Measurements from ENCODE around the gene MACROD2. TPM values are rescaled to one million over a fixed set of nuclear protein-coding genes. Genes with fewer than 3 reads are reported as not detected.

The MACROD2 gene
- total RNA-seq, 1 experiment from 2014 or later = 0.12 TPM

DNA sequence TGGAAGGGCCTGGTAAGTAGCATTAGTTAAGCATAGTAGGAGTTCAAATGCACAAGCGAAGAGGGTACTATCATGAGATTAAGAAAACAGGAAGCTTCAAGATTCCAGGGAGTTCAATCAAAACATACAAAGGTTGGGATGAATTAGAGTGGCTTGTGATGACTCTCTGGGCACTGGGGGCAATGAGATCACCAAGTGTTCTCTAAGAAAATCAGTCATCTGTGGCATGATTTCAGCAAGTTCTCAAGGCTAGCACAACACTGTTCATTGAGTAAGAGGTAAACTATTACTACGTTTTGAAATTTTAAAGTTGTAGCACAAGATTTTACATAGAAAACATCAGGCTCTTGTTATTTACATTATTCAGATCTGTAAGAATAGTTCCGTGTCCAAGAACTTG lies 481.8 kb downstream of the MACROD2 start:
- no peaks in the 10 kb centered on the region for H3K9me3 ChIP-seq (replicated peaks)
- no peak overlapping the region for H3K4me3 ChIP-seq
- H3K4me1 ChIP-seq = 0 out of 2 replicates have a peak, but pooled peaks cover 4% of the 10 kb centered on the region
- no peak for DNase-seq
- no peaks in the 10 kb centered on the region for H3K36me3 ChIP-seq
- H3K27me3 ChIP-seq = no peaks in the 10 kb centered on the region
- H3K27ac ChIP-seq = no peak overlapping the region

DNA sequence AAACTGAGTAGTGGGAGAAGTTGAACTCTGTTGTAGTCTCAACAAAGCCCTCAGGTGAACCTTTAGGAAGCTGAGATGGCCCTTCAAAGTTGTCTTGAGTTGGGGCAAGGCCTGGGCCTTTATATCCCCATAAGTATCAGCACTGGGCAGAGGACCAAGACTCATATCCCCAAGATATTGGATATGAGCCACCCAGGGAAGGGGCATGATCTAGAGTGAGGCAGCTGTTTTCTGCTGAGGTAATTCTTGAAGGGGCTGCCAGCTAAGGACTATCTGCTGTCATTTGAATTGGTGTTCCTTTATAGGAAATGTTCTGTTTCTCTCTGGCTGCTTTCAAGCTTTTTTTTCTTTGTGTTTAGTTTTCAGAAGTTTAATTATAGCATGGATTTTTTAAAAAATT lies 482.8 kb downstream of the MACROD2 start:
- Histone ChIP-seq H3K4me3 (no peak overlapping the region), H3K27ac (no peak overlapping the region), H3K36me3 (no peaks in the 10 kb centered on the region), H3K9me3 (replicated peaks) (no peaks in the 10 kb centered on the region), H3K27me3 (no peaks in the 10 kb centered on the region), H3K4me1 (0 out of 2 replicates have a peak, but pooled peaks cover 4% of the 10 kb centered on the region)
- peak; percentile 32 to 55 for DNase-seq

DNA sequence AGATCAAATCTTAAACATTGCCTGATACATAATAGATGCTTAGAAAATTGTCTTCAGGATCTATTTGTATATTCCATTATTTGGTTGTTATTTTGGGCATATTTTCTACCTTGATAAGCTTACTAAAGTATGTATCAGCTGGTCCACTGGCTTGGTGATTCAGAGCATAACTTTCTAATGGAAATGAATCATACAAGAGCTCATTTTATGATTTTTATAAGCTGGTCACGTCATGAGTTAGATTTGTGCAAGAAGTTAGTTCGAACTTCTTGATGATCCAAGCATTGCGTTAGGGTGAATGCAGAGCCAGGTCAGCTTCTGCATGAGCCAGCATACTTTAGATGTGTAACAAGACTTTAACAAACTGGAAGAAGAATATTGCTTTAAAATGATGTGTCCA lies 486.5 kb downstream of the MACROD2 start:
- Histone ChIP-seq H3K4me3 (no peak overlapping the region), H3K4me1 (0 out of 2 replicates have a peak, but pooled peaks cover 4% of the 10 kb centered on the region), H3K27ac (no peak overlapping the region), H3K27me3 (no peaks in the 10 kb centered on the region), H3K36me3 (no peaks in the 10 kb centered on the region), H3K9me3 (replicated peaks) (no peaks in the 10 kb centered on the region; the same call in 1 of the 2 replicates)
- no peak for DNase-seq

DNA sequence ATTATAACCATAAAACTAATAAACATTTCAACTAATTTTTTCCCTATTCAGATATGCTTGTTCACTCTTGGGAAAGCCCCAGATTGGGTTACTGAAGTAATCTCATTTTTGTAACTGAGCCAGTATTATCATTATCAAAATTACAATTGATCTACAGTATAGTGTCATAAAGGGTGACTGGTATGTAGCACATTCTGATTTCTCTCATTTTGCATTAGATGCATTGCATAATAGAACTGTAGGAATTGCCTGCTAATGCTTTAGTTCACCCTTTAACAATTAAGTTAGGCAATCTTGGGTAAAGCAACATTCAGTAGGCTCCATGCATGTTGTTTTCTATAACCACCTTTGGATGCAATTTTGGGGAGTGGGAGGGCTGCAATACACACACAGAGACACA lies 492.9 kb downstream of the MACROD2 start:
- no peak for DNase-seq
- no peaks in the 10 kb centered on the region for H3K27me3 ChIP-seq
- H3K4me3 ChIP-seq = no peak overlapping the region
- H3K27ac ChIP-seq = no peak overlapping the region
- no peaks in the 10 kb centered on the region; the same call in 1 of the 2 replicates for H3K9me3 ChIP-seq (replicated peaks)
- H3K4me1 ChIP-seq = no peaks in the 10 kb centered on the region
- no peaks in the 10 kb centered on the region for H3K36me3 ChIP-seq

DNA sequence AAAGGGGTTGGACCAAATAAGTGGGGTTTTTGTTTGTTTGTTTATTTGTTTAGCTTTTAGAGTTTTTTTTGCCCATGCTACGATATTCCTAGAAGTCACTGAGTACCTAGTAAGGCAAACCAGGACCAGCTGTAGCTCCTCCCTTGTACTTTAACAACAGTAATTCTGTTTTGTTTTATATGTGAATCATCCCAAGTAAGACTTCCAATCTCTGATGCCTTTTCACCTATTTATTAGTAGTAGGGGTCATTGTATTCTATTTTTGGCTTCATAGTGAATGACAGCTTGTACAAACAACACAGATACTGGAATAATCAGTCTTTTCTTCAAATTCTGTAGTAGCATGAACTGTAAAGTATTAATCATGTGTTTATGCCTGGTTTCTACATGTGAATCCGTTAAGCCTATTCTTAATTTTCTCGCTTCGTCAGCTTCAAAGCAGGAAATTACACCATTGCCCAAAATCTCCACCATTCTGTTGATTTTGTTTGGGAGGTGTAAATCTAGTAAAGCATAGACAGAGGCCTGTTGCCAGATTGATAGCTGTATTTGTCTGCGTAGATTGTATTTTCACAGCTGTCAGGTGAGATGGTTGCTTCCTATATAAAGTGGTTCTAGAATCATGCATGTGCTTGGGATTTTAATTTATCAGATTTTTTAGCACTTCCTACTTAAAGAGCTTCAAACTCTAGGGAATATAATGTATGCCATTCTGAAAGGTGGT lies 493.6 kb downstream of the MACROD2 start:
- H3K4me1 ChIP-seq = no peaks in the 10 kb centered on the region

DNA sequence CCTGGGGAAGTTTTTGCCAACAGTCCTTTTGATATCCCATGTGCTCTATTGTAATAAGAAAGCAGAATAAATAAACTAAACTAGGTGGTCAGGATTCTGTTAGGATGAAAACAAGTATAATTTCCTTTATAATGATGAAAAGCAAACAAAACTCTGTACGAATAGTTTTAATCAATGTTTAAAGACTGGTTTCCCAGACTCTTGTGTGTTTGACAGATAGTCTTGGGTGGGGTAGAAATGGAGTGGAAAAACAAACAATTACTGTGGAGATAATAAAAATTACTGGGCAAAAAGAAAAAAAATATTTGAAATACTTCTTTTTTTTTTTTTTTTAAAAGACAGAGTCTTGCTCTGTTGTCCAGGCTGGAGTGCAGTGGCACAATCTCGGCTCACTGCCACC lies 494.2 kb downstream of the MACROD2 start:
- no peak for DNase-seq
- no peaks in the 10 kb centered on the region for H3K36me3 ChIP-seq
- no peaks in the 10 kb centered on the region; the same call in 1 of the 2 replicates for H3K9me3 ChIP-seq (replicated peaks)
- H3K4me1 ChIP-seq = no peaks in the 10 kb centered on the region
- no peak overlapping the region for H3K27ac ChIP-seq
- H3K27me3 ChIP-seq = no peaks in the 10 kb centered on the region
- no peak overlapping the region for H3K4me3 ChIP-seq

More for the DNA sequence above, 493.6 kb downstream of the MACROD2 start:
- H3K27ac ChIP-seq = no peak overlapping the region
- DNase-seq = no peak
- no peaks in the 10 kb centered on the region for H3K27me3 ChIP-seq
- no peak overlapping the region for H3K4me3 ChIP-seq
- H3K36me3 ChIP-seq = no peaks in the 10 kb centered on the region
- H3K9me3 ChIP-seq (replicated peaks) = no peaks in the 10 kb centered on the region; the same call in 1 of the 2 replicates

DNA sequence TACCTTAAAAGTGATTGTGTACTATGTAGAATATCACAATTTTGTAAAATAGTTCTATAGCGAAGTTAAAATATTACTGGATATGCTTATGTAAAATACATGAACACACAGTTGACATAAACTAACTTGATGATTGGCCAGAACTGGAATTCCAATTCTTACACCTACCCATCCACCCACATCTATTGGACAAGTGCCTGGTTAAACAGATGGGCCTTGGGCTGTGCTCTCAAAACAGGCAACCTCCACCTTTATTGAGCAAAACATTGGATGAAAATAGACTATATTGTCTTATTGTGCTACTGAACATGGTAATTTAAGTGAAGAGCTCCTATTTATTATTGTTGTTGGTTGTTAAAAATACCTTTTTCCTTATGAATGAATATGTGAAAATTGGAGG lies 496.1 kb downstream of the MACROD2 start:
- Histone ChIP-seq H3K36me3 (no peaks in the 10 kb centered on the region), H3K4me1 (no peaks in the 10 kb centered on the region), H3K9me3 (replicated peaks) (no peaks in the 10 kb centered on the region), H3K4me3 (no peak overlapping the region), H3K27ac (no peak overlapping the region), H3K27me3 (no peaks in the 10 kb centered on the region)
- no peak for DNase-seq

DNA sequence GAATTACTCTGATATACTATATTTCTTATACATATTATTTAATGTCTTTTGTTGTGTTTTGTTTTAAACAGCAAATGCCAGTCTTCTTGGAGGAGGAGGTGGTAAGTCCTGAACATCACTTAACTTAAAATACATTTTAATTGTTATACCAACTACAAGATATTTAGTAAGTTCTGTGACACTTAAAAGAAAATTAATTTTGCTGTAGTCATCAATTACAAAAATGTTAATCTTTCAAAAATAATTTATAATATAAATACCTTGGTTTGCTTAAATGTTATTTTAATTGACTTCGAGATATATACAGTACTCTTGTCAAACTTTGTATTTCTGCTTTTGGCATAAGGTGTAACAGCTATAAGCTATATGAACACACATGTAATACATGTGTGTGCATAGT lies 498.1 kb downstream of the MACROD2 start:
- Histone ChIP-seq H3K36me3 (no peaks in the 10 kb centered on the region), H3K27me3 (no peaks in the 10 kb centered on the region), H3K27ac (no peak overlapping the region), H3K4me3 (no peak overlapping the region), H3K4me1 (peaks cover 4% of the 10 kb centered on the region; the same call in 1 of the 2 replicates), H3K9me3 (replicated peaks) (no peaks in the 10 kb centered on the region)
- DNase-seq = no peak

DNA sequence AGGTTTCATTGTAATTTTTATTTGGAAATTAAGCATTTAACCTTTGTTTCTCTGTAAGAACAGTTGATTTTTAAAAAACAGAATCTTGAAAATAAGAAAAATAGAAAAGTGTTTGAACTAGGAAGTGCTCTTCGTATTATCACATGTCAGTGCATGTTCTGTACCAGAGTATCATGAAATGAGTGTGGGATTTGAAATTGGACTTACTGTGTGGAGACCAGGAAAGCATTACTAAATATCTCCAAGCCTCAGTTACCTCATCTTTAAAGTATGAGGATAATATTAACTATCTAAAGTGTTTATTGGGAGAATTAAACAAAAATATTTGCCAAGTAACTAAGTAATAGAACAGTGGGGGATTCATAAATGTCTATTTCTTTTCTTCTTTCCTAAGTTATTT lies 499.0 kb downstream of the MACROD2 start:
- DNase-seq = no peak
- Histone ChIP-seq H3K36me3 (no peaks in the 10 kb centered on the region), H3K4me3 (no peak overlapping the region), H3K27me3 (no peaks in the 10 kb centered on the region), H3K9me3 (replicated peaks) (no peaks in the 10 kb centered on the region), H3K4me1 (peaks cover 4% of the 10 kb centered on the region; the same call in 1 of the 2 replicates), H3K27ac (no peak overlapping the region)

DNA sequence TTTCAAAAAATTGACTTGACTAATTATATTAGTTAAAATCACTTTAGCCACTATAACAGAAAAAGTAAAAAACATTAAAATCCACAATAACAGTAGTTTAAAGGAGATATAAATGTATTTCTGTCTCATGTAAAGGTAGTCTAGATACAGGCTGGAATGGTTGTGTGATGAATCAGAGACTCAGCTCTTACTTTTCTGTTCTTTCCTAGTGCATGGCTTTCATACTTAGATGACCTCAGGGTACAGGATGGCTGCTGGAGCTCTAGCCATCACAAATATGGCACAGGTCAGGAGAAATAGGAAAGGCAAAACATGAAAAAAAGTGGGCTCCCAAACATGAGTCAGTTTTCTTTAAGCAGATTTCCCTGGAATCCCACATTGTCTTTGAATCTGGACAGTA lies 499.8 kb downstream of the MACROD2 start:
- peaks cover 4% of the 10 kb centered on the region; the same call in 1 of the 2 replicates for H3K4me1 ChIP-seq
- no peaks in the 10 kb centered on the region for H3K36me3 ChIP-seq
- H3K27me3 ChIP-seq = no peaks in the 10 kb centered on the region
- H3K9me3 ChIP-seq (replicated peaks) = no peaks in the 10 kb centered on the region
- H3K27ac ChIP-seq = no peak overlapping the region
- no peak overlapping the region for H3K4me3 ChIP-seq
- DNase-seq = no peak

DNA sequence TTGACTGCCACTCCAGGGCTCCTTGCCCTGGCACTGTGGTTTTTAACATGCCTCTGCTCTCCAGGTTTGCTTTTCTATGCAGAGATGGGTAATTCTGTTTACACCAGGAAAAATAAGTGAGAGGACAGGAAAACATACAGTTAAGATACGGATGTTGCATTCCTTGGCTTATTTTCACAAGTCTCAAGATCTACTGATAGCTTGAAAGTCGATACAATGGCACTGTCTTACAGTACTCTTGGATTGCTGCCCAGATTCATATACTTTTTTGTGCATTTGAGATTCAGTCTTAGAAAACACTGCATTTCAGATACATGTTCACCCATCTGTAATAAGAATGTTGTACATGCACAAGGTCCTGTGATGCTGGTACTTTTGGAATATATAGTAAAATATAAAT lies 501.7 kb downstream of the MACROD2 start:
- H3K4me1 ChIP-seq = peaks cover 11% of the 10 kb centered on the region
- no peaks in the 10 kb centered on the region for H3K27me3 ChIP-seq
- no peak for DNase-seq
- no peaks in the 10 kb centered on the region for H3K9me3 ChIP-seq (replicated peaks)
- no peaks in the 10 kb centered on the region for H3K36me3 ChIP-seq
- no peak overlapping the region for H3K4me3 ChIP-seq
- H3K27ac ChIP-seq = no peak overlapping the region

DNA sequence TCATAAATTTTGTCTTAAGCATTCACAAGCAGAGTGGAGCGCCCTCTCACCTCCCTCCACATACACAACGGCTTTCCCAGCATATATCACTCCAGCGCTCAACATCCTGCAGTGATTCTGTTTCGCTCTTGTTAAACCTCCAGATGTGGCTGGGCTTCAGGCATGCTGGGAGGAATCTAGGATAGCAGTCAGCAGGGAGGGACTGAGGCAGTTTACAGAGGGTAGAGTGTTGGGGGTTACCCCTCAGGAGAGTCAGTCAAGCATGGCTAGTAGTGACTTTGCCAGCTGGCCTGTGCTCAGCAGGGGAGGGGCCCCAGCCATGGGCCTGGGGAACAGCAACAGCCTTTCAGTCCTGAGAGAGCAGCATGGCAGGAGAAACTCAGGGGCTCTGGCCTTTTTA lies 503.5 kb downstream of the MACROD2 start:
- H3K27me3 ChIP-seq = no peaks in the 10 kb centered on the region
- H3K4me1 ChIP-seq = peaks cover 16% of the 10 kb centered on the region
- no peak overlapping the region for H3K27ac ChIP-seq
- peak; percentile 19 to 45 for DNase-seq
- H3K36me3 ChIP-seq = no peaks in the 10 kb centered on the region
- no peaks in the 10 kb centered on the region for H3K9me3 ChIP-seq (replicated peaks)
- no peak overlapping the region for H3K4me3 ChIP-seq

DNA sequence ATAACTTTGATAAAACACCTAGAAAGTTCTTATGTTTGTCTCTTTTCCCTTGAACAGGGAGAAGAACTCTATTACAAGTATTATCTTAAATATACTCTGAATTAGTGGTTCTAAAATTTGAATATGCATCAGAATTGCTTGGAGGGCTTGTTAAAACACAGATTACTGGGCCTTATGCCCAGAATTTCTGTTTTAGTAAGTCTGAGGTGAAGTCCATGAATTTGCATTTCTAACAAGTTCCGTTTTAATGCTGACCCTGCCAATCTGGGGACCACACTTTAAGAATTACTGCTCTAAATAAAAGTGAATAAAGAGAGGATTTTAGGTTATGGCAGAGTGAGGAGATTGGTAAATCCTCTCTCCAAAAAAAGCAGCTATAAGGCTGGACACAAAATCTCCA lies 510.2 kb downstream of the MACROD2 start:
- no peak for DNase-seq
- Histone ChIP-seq H3K9me3 (replicated peaks) (no peaks in the 10 kb centered on the region), H3K27me3 (no peaks in the 10 kb centered on the region), H3K27ac (no peak overlapping the region), H3K4me3 (no peak overlapping the region), H3K36me3 (0 out of 2 replicates have a peak, but pooled peaks cover 2% of the 10 kb centered on the region), H3K4me1 (peaks cover 12% of the 10 kb centered on the region)

DNA sequence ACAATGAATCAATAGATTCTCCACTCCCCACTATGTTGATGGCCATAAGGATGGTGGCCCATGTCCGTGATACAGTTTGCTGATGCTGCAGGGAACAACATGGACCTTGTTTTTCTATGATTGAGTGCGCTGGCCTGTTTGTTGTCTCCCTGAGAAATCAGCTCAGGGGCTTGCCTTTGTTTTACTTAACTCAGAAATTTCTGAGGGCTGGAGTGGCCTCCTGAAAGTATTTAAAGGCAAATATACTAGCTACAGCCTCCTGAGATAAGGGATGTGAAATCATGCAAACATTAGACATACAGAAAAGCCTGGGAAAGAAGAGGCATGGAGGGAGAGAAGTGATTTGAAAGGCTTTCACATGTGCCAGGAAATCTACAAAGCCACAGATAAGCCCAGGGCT lies 512.4 kb downstream of the MACROD2 start:
- 0 out of 2 replicates have a peak, but pooled peaks cover 2% of the 10 kb centered on the region for H3K36me3 ChIP-seq
- H3K9me3 ChIP-seq (replicated peaks) = no peaks in the 10 kb centered on the region
- H3K27ac ChIP-seq = no peak overlapping the region
- H3K4me1 ChIP-seq = no peaks in the 10 kb centered on the region
- no peaks in the 10 kb centered on the region for H3K27me3 ChIP-seq
- no peak for DNase-seq
- no peak overlapping the region for H3K4me3 ChIP-seq

DNA sequence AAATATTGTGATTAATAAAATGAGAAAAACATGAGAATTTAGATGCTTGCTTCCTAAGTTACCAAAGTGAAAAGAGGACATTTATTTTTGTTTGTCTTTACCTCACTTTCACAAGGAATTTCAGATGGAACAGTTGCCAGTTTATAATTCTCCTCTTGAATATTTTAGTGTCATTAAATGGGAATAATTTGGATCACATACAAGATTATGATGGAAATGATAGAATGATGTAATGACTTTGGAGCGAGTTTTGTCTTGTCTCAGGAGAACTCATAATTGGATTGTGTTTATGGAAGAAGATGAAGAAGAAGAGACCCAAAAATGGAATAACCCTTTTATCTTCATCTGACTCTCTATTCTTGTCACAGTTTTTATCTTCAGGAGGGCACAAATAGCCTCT lies 515.0 kb downstream of the MACROD2 start:
- no peaks in the 10 kb centered on the region for H3K4me1 ChIP-seq
- no peaks in the 10 kb centered on the region for H3K36me3 ChIP-seq
- H3K9me3 ChIP-seq (replicated peaks) = no peaks in the 10 kb centered on the region
- no peaks in the 10 kb centered on the region for H3K27me3 ChIP-seq
- no peak for DNase-seq
- no peak overlapping the region for H3K4me3 ChIP-seq
- H3K27ac ChIP-seq = no peak overlapping the region

DNA sequence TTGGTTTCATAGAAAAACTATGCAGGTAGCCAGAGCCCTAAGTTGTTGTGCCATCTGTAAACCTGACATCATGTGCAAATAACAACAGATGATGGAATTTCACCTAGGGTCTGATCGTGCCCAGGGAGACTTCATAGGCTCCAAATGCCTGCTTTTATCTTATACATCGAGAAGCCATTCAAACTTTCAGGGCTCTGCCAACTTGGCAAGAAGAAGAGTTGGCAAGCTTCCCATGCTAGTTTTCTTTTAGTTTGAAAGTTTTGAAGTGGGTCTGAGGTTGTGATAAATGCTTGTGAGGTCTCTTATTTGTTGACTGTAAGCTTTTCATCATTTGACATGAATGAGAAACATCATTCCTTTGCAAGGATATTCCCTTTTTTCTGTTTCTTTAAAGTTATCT lies 517.5 kb downstream of the MACROD2 start:
- Histone ChIP-seq H3K4me1 (no peaks in the 10 kb centered on the region; the same call in 1 of the 2 replicates), H3K36me3 (no peaks in the 10 kb centered on the region), H3K27me3 (no peaks in the 10 kb centered on the region), H3K4me3 (no peak overlapping the region), H3K27ac (no peak overlapping the region), H3K9me3 (replicated peaks) (no peaks in the 10 kb centered on the region)
- DNase-seq = no peak
